Muscle of arm (tissue), 12 donors: ENCODE measurements around the gene DNPH1. TPM values are rescaled to one million over a fixed set of nuclear protein-coding genes. Genes with fewer than 3 reads are reported as not detected.
A peak's percentile ranks its signal among the peaks of the same experiment; 100 is the strongest.

Source experiments
- DNase-seq: peaks from one replicate; pipeline ENCODE4 v3.0.0-alpha.2; 2013
- polyA plus RNA-seq, 12 donors: library from polyadenylated mRNA; unstranded; fragments of 120-200 nt; gene quantifications; one replicate each; pipeline ENCODE4 v1.2.1, GENCODE V29; 2013; ENCODE audit not compliant: insufficient read length in 12 of 12

The DNPH1 gene
- polyA plus RNA-seq, 12 donors: 11.6 to 60.2 (median 16.5) TPM; not detected in 1

- no peak for DNase-seq
Observed at GRCh38 chr6:43267619-43268354, 38.5 kb upstream of the DNPH1 start.

GRCh38 chr6:43265564-43265963 lies 36.3 kb upstream of the DNPH1 start:
- no peak for DNase-seq

- DNase-seq: no peak
Observed at GRCh38 chr6:43264599-43265145, 35.4 kb upstream of the DNPH1 start.

- DNase-seq: peak; percentile 54
Observed at GRCh38 chr6:43263314-43264178, 34.3 kb upstream of the DNPH1 start.

- no peak for DNase-seq
Observed at GRCh38 chr6:43262780-43263313, 33.6 kb upstream of the DNPH1 start.

GRCh38 chr6:43262000-43262779 lies 32.9 kb upstream of the DNPH1 start:
- DNase-seq: no peak

GRCh38 chr6:43261198-43261597 lies 31.9 kb upstream of the DNPH1 start:
- DNase-seq: no peak

GRCh38 chr6:43260791-43261190 lies 31.5 kb upstream of the DNPH1 start:
- DNase-seq: no peak

- DNase-seq: no peak
Observed at GRCh38 chr6:43258807-43259686, 29.8 kb upstream of the DNPH1 start.

- DNase-seq: no peak
Observed at GRCh38 chr6:43258180-43258579, 28.9 kb upstream of the DNPH1 start.

- DNase-seq: no peak
Observed at GRCh38 chr6:43257367-43258145, 28.3 kb upstream of the DNPH1 start.

GRCh38 chr6:43256670-43257366 lies 27.5 kb upstream of the DNPH1 start:
- DNase-seq: no peak

GRCh38 chr6:43255408-43256054 lies 26.2 kb upstream of the DNPH1 start:
- DNase-seq: no peak

GRCh38 chr6:43254846-43255245 lies 25.6 kb upstream of the DNPH1 start:
- DNase-seq: no peak

GRCh38 chr6:43254138-43254817 lies 25.0 kb upstream of the DNPH1 start:
- no peak for DNase-seq

GRCh38 chr6:43253401-43253800 lies 24.1 kb upstream of the DNPH1 start:
- DNase-seq: no peak

GRCh38 chr6:43250992-43251373 lies 21.7 kb upstream of the DNPH1 start:
- no peak for DNase-seq

- no peak for DNase-seq
Observed at GRCh38 chr6:43248791-43249190, 19.5 kb upstream of the DNPH1 start.
